ENCODE measurements around the gene C1orf21. TPM values are rescaled to one million over a fixed set of nuclear protein-coding genes. Genes with fewer than 3 reads are reported as not detected.

C1orf21 gene
- total RNA-seq, 1 experiment from 2014 or later = 28.5 TPM

GRCh38 chr1:184660462-184661191 is 273.8 kb downstream of the C1orf21 start:
- TF ChIP-seq ZNF396 (CRISPR knock-in tag; IDR thresholded peaks at IDR 0.05; ENCODE audit: borderline replicate concordance) (no peak), MXD4 (CRISPR knock-in tag; IDR thresholded peaks at IDR 0.05; ENCODE audit: borderline replicate concordance) (no peak), E2F5 (CRISPR knock-in tag; IDR thresholded peaks at IDR 0.05) (no peak), AR (CRISPR knock-in tag; IDR thresholded peaks at IDR 0.05) (no peak), TEAD4 (CRISPR knock-in tag; IDR thresholded peaks at IDR 0.05) (no peak), ZNF416 (CRISPR knock-in tag; IDR thresholded peaks at IDR 0.05) (no peak), ERG (CRISPR knock-in tag; IDR thresholded peaks at IDR 0.05) (no peak), NFATC4 (CRISPR knock-in tag; IDR thresholded peaks at IDR 0.05) (no peak), CREB1 (CRISPR knock-in tag; IDR thresholded peaks at IDR 0.05) (no peak), TEAD1 (CRISPR knock-in tag; IDR thresholded peaks at IDR 0.05) (no peak), ATF2 (CRISPR knock-in tag; IDR thresholded peaks at IDR 0.05; ENCODE audit: borderline replicate concordance, low read depth) (no peak)
- TF ChIP-seq, protein P1, sequence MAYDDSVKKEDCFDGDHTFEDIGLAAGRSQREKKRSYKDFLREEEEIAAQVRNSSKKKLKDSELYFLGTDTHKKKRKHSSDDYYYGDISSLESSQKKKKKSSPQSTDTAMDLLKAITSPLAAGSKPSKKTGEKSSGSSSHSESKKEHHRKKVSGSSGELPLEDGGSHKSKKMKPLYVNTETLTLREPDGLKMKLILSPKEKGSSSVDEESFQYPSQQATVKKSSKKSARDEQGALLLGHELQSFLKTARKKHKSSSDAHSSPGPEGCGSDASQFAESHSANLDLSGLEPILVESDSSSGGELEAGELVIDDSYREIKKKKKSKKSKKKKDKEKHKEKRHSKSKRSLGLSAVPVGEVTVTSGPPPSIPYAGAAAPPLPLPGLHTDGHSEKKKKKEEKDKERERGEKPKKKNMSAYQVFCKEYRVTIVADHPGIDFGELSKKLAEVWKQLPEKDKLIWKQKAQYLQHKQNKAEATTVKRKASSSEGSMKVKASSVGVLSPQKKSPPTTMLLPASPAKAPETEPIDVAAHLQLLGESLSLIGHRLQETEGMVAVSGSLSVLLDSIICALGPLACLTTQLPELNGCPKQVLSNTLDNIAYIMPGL (CRISPR knock-in tag; IDR thresholded peaks at IDR 0.05) = no peak
- TF ChIP-seq, protein P2, sequence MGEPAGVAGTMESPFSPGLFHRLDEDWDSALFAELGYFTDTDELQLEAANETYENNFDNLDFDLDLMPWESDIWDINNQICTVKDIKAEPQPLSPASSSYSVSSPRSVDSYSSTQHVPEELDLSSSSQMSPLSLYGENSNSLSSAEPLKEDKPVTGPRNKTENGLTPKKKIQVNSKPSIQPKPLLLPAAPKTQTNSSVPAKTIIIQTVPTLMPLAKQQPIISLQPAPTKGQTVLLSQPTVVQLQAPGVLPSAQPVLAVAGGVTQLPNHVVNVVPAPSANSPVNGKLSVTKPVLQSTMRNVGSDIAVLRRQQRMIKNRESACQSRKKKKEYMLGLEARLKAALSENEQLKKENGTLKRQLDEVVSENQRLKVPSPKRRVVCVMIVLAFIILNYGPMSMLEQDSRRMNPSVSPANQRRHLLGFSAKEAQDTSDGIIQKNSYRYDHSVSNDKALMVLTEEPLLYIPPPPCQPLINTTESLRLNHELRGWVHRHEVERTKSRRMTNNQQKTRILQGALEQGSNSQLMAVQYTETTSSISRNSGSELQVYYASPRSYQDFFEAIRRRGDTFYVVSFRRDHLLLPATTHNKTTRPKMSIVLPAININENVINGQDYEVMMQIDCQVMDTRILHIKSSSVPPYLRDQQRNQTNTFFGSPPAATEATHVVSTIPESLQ (CRISPR knock-in tag; IDR thresholded peaks at IDR 0.05) = no peak
- no peak for ATAC-seq
- H3K36me3 Mint-ChIP-seq = no peaks in the 10 kb centered on the region
- POLR2A ChIA-PET = no interaction called here
- CTCF ChIA-PET = interaction anchor here (1.2 to 1.3 kb wide), 2 partner anchors 31 to 418 kb away, joined by 3 read pairs; no protein-coding TSS in a partner anchor
- peaks cover 8% of the 10 kb centered on the region for H3K27me3 Mint-ChIP-seq (ENCODE audit: low read depth)
- no peak for DNase-seq (ENCODE audit: low spot score)
- H3K4me3 Mint-ChIP-seq = no peak overlapping the region
- peaks cover 19% of the 10 kb centered on the region for H3K4me1 Mint-ChIP-seq
- no peaks in the 10 kb centered on the region for H3K9me3 Mint-ChIP-seq
- no peak overlapping the region for H3K27ac Mint-ChIP-seq

DNA sequence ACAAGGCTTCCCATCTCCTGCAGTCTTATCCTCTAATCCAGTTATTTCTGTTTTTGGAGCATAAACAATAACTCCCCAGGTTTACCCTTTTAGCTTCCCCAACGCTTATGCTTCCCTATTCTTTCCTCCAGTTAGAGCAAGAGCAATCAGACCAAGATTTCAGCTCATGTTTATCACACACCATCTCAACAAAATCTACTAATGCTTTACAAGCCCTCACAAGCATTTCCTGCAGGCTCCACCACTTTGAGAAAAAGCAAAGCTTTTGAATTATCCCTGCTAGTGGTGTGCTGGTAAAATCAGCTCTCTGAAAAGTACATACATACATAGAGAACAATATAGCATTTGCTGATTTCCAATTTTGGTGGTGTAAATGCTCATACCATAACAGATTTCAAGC is 275.0 kb downstream of the C1orf21 start:
- DNase-seq (ENCODE audit: low spot score) = no peak
- ChIA-PET POLR2A (interaction anchor here (0.8 kb wide), 1 partner anchor 290 kb away, joined by 4 read pairs; no protein-coding TSS in a partner anchor), CTCF (interaction anchor here (0.9 to 1.3 kb wide), 4 partner anchors 10 to 275 kb away, joined by 3 to 5 read pairs (median 4); partner anchors contain the start of gene C1orf21)
- TF ChIP-seq PRRX2 (CRISPR knock-in tag; IDR thresholded peaks at IDR 0.05) (no peak), NFATC4 (CRISPR knock-in tag; IDR thresholded peaks at IDR 0.05) (no peak), GABPB1 (CRISPR knock-in tag; IDR thresholded peaks at IDR 0.05) (no peak), ZNF263 (CRISPR knock-in tag; IDR thresholded peaks at IDR 0.05; ENCODE audit: low read depth) (no peak)
- no peak overlapping the region for H3K4me3 Mint-ChIP-seq
- no peak for ATAC-seq
- H3K27me3 Mint-ChIP-seq (ENCODE audit: low read depth) = peaks cover 8% of the 10 kb centered on the region
- H3K36me3 Mint-ChIP-seq = no peaks in the 10 kb centered on the region
- H3K9me3 Mint-ChIP-seq = no peaks in the 10 kb centered on the region
- H3K27ac Mint-ChIP-seq = no peak overlapping the region
- peaks cover 20% of the 10 kb centered on the region for H3K4me1 Mint-ChIP-seq

Data from WTC11 (cell line).